ENCODE data around the gene CMAS.

The CMAS gene

GRCh38 chr12:22039361-22039760 is 6.7 kb upstream of the CMAS start:
- no peak overlapping the region for H2AFZ ChIP-seq (ENCODE audit: low read depth, low read length, severe bottlenecking)
- no peak for TF ChIP-seq EZH2phosphoT487 (conservative IDR thresholded peaks at IDR 0.05; ENCODE audit: low read length)
- TF ChIP-seq, protein P1, sequence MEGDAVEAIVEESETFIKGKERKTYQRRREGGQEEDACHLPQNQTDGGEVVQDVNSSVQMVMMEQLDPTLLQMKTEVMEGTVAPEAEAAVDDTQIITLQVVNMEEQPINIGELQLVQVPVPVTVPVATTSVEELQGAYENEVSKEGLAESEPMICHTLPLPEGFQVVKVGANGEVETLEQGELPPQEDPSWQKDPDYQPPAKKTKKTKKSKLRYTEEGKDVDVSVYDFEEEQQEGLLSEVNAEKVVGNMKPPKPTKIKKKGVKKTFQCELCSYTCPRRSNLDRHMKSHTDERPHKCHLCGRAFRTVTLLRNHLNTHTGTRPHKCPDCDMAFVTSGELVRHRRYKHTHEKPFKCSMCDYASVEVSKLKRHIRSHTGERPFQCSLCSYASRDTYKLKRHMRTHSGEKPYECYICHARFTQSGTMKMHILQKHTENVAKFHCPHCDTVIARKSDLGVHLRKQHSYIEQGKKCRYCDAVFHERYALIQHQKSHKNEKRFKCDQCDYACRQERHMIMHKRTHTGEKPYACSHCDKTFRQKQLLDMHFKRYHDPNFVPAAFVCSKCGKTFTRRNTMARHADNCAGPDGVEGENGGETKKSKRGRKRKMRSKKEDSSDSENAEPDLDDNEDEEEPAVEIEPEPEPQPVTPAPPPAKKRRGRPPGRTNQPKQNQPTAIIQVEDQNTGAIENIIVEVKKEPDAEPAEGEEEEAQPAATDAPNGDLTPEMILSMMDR (IDR thresholded peaks at IDR 0.05; ENCODE audit: insufficient read depth, low read length, poor library complexity, severe bottlenecking), result no peak
- no peaks in the 10 kb centered on the region for H4K20me1 ChIP-seq (ENCODE audit: low read depth, low read length)
- H3K27me3 ChIP-seq (ENCODE audit: low read length), result no peaks in the 10 kb centered on the region
- no peak overlapping the region for H3K4me3 ChIP-seq (ENCODE audit: insufficient read depth, low read length, poor library complexity, severe bottlenecking)
- H3K36me3 ChIP-seq (ENCODE audit: low read length), result no peaks in the 10 kb centered on the region
- no peaks in the 10 kb centered on the region for H3K9me2 ChIP-seq (replicated peaks; ENCODE audit: insufficient read depth, low read length)
- H3K79me2 ChIP-seq (ENCODE audit: insufficient read depth, low read length), result no peaks in the 10 kb centered on the region
- no peaks in the 10 kb centered on the region for H3F3A ChIP-seq (ENCODE audit: insufficient read depth)
- no peaks in the 10 kb centered on the region for H3K9me3 ChIP-seq (ENCODE audit: insufficient read depth, low read length)
- no peak overlapping the region for H3K27ac ChIP-seq (ENCODE audit: low read depth, low read length)
- H3K4me2 ChIP-seq (ENCODE audit: low read depth, low read length, poor library complexity, severe bottlenecking), result no peak overlapping the region
- no peak overlapping the region for H3K9ac ChIP-seq (ENCODE audit: low read length)

DNA sequence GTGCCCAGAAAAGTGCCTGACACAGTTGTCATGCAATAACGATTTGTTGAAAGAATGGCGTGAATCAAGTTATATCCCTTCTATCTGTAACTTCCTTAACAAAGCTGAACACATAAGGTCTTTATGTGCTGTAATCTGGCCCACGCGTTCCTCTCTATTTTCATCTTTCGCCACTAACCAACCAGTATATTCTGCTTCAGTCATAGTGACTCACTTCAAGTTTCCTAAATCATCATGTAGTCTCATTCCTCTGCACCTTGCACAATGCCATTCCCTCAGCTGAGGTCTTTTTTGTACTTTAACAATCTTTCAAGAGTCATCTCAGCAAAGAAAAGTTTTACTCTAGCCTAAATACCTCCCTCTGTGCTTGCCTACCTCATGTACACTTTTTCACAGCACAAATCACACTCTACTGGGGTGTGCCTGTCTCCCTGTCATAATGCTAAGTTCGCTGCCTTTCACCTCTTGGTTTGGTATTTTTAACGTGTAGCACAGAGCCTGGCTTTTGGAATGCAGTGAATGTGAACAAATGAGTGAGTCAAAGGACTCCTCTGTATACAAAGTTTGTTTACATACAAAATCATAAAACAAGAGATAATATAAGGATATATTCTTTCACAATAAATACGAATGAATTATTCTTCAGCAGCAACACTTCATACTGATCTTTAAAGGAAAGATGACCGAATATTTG is 2.9 kb upstream of the CMAS start:
- Histone ChIP-seq H3K4me3 (ENCODE audit: insufficient read depth, low read length, poor library complexity, severe bottlenecking) (no peak overlapping the region), H3K36me3 (ENCODE audit: low read length) (no peaks in the 10 kb centered on the region), H3K27me3 (ENCODE audit: low read length) (no peaks in the 10 kb centered on the region), H3K79me2 (ENCODE audit: insufficient read depth, low read length) (peaks cover 20% of the 10 kb centered on the region; the same call in 1 of the 2 replicates), H2AFZ (ENCODE audit: low read depth, low read length, severe bottlenecking) (no peak overlapping the region), H4K20me1 (ENCODE audit: low read depth, low read length) (no peaks in the 10 kb centered on the region), H3K9me2 (replicated peaks; ENCODE audit: insufficient read depth, low read length) (no peaks in the 10 kb centered on the region), H3K4me2 (ENCODE audit: low read depth, low read length, poor library complexity, severe bottlenecking) (no peak overlapping the region), H3F3A (ENCODE audit: insufficient read depth) (no peaks in the 10 kb centered on the region), H3K9ac (ENCODE audit: low read length) (no peak overlapping the region), H3K27ac (ENCODE audit: low read depth, low read length) (no peak overlapping the region), H3K9me3 (ENCODE audit: insufficient read depth, low read length) (no peaks in the 10 kb centered on the region)
- TF ChIP-seq, protein P1 (IDR thresholded peaks at IDR 0.05; ENCODE audit: insufficient read depth, low read length, poor library complexity, severe bottlenecking), result no peak
- no peak for TF ChIP-seq EZH2phosphoT487 (conservative IDR thresholded peaks at IDR 0.05; ENCODE audit: low read length)

GRCh38 chr12:22043943-22044342 is 2.1 kb upstream of the CMAS start:
- Histone ChIP-seq H3K9me3 (ENCODE audit: insufficient read depth, low read length) (no peaks in the 10 kb centered on the region), H3F3A (ENCODE audit: insufficient read depth) (no peaks in the 10 kb centered on the region), H3K27ac (ENCODE audit: low read depth, low read length) (no peak overlapping the region), H3K27me3 (ENCODE audit: low read length) (no peaks in the 10 kb centered on the region), H3K79me2 (ENCODE audit: insufficient read depth, low read length) (peaks cover 28% of the 10 kb centered on the region; the same call in 1 of the 2 replicates), H2AFZ (ENCODE audit: low read depth, low read length, severe bottlenecking) (no peak overlapping the region), H3K4me3 (ENCODE audit: insufficient read depth, low read length, poor library complexity, severe bottlenecking) (no peak overlapping the region), H3K9ac (ENCODE audit: low read length) (no peak overlapping the region), H3K36me3 (ENCODE audit: low read length) (no peaks in the 10 kb centered on the region), H3K9me2 (replicated peaks; ENCODE audit: insufficient read depth, low read length) (no peaks in the 10 kb centered on the region), H3K4me2 (ENCODE audit: low read depth, low read length, poor library complexity, severe bottlenecking) (no peak overlapping the region), H4K20me1 (ENCODE audit: low read depth, low read length) (no peaks in the 10 kb centered on the region)
- TF ChIP-seq, protein P1 (IDR thresholded peaks at IDR 0.05; ENCODE audit: insufficient read depth, low read length, poor library complexity, severe bottlenecking), result no peak
- no peak for TF ChIP-seq EZH2phosphoT487 (conservative IDR thresholded peaks at IDR 0.05; ENCODE audit: low read length)

All from SU-DHL-6 (cell line).